Hematopoietic multipotent progenitor cell (in vitro differentiated cells): Measurements from ENCODE around the gene OSBPL1A. TPM values are rescaled to one million over a fixed set of nuclear protein-coding genes. Genes with fewer than 3 reads are reported as not detected.
A peak's percentile ranks its signal among the peaks of the same experiment; 100 is the strongest.

Source experiments
- DNase-seq, 3 donors: peaks; one replicate each; pipeline ENCODE4 v3.0.0-alpha.2; 2011 to 2015; ENCODE audit warnings: low read depth in 2 of 3, low spot score in 2 of 3
- small RNA-seq: library from RNA; depleted of rRNA; stranded (forward); fragments of <200 nt; gene quantifications from one replicate; pipeline ENCODE3, GENCODE V24; 2012
- total RNA-seq: library from RNA; depleted of rRNA; stranded (reverse); fragments of >200 nt; gene quantifications from one replicate; pipeline ENCODE4 v1.2.3, GENCODE V29; 2012

OSBPL1A gene
- total RNA-seq, 1 donor: 14.8 TPM

DNA sequence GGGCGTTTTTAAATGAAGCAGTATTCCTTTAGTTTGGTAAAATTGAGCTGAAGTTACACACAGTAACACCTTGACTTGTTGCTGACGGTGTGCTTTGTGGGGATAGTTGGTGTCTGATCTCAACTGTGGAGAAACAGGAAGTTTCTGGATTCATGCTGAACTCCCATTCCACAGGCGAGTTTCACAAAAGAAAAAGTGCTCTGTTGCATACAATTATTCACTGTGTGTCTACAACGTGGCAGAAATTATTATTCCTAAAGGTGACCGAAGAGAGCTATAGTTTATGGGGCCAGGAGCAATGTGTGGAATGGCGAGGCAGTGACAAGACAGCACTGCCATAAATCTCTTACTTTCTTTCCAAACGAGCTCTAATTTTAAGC is 259.2 kb downstream of the OSBPL1A start:
- peak in 1 of 3 donors; percentile 9 for DNase-seq

DNA sequence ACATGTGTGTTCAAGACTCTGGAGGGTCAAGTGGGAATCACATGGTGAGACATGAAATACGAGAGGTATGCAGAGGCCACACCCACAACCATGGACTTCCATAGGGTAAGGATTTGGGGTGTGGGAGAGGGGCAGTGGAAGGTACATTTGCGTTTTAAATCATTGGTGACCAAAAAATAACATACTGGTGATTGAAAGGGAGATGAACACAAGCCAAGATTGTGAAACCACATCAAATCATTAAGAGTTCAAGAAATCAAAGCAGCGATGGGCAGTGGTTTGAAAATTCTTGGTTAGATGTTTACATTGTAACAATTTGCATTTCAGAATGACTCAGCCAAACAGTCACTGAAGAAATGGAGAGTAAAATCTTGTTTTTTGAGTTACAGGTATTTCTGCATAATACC is 260.7 kb downstream of the OSBPL1A start:
- no peak for DNase-seq

DNA sequence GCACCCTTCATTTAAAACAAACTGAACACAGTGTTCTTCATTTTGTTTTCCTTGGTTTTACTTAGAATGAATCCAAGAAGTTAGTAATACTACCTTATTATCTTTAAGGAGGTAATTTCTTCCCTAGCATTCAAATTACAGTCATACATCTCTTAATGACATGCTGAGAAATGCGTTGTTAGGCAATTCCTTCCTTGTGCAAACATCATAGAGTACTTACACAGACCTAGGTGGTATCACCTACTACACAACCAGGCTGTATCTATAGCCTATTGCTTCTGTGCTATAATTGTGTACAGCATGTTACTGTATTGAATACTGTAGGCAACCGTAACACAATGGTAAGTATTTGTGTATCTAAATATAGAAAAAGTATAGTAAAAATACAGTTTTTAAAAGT is 267.1 kb downstream of the OSBPL1A start:
- DNase-seq: no peak

DNA sequence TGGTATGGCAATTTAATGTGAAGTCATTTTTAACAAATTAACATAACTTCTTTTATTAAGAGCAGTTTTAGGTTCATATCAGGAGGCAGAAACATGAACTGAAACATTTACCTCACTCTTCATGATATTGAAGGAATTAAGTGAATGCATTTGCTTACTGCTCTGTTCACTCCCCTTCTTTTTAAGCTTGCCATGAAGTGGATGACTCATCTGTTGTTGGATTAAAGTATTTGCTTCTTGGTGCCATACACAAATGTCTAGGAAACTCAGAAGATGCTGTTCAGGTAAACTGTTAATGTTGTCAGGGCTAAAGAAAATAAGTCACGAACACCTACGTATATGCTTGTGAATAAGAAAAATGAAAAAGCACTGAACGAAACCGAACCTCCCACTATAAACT is 268.9 kb downstream of the OSBPL1A start:
- no peak for DNase-seq

DNA sequence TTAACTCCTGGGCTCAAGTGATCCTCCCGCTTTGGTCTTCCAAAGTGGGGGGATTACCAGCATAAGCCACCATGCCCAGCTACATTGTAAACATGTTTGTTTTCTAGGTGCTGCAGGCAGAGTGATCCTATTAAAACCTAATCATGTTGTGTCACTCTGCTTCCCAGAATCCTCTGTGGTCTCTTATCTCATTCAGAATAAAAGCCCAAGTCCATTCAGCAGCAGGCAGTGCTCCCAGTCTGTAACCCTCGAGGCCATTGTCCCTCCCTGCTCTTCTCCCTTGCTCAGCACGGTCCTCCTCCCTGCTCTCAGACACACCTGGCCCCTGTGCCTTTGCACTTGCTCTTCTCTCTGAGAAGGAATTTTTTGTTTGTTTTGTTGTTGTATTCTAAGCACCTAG is 269.9 kb downstream of the OSBPL1A start:
- no peak for DNase-seq

DNA sequence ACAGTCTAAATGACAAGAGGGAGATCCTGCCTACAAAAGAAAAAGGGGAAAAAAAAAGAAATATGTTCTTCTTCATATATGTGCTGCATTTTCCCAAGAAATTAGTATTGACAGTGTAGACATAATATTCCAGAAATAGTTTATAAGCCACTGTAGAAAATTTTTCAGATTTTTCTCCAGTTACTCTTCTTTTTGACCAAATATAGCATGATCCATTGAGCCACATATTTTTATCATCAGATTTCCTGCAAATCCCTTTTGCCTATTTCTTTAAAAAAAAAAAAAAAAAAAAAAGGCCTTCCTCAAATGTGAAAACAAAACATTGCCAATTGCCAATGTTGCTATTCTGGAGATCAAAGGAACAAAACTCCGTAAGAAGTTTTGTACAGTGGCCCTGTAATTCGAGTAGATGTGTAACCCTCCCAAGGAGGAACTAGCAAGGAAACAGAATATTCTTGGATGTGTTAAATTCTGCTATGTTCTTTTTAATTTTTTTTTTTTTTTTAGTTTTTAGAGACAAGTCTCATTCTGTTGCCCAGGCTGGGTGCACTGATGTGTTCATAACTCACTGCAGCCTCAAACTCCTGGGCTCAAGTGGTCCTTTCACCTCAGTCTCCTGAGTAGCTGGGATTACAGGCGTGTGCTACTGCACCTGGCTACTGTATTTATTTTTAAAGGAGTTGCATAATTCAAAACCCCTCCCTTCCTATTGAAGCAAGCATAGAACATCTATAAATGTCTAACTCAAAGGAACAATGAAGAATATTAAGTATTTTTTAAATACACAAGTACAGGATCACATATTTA is 271.3 kb downstream of the OSBPL1A start:
- no peak for DNase-seq

DNA sequence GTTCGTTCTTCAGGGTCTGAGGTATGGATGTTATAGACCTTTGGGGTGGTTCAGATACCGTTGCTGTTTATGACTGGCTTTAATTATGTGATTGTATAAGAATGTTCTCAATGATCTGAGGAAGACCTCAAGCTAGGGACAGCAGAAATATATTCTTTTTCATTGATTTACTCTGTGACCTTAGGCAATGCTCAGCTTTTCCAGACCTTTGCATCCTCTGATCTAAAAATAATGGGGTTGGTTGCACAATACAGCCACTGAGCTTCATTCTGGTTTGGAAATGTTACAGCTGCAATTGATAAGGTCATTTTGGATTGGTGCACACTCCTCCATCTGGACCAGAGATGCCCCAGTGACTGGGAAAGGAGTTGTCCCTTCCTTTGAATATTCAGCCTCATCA is 276.0 kb downstream of the OSBPL1A start:
- no peak for DNase-seq

DNA sequence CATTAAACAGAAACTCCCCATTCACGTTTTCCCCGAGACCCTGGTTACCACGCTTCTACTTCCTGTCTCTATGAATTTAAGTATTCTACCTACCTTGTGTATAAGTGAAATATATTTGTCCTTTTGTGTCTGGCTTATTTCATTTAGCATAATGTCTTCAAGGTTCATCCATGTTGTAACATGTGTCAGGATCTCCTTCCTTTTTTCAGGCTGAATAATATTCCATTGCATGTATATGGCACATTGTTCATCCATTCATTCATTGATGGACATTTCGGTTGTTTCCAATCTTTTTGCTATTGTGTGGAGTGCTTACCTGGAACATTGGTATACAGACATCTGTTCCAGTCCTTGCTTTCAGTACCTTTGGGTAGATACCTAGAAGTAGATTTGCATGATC is 276.9 kb downstream of the OSBPL1A start:
- no peak for DNase-seq

DNA sequence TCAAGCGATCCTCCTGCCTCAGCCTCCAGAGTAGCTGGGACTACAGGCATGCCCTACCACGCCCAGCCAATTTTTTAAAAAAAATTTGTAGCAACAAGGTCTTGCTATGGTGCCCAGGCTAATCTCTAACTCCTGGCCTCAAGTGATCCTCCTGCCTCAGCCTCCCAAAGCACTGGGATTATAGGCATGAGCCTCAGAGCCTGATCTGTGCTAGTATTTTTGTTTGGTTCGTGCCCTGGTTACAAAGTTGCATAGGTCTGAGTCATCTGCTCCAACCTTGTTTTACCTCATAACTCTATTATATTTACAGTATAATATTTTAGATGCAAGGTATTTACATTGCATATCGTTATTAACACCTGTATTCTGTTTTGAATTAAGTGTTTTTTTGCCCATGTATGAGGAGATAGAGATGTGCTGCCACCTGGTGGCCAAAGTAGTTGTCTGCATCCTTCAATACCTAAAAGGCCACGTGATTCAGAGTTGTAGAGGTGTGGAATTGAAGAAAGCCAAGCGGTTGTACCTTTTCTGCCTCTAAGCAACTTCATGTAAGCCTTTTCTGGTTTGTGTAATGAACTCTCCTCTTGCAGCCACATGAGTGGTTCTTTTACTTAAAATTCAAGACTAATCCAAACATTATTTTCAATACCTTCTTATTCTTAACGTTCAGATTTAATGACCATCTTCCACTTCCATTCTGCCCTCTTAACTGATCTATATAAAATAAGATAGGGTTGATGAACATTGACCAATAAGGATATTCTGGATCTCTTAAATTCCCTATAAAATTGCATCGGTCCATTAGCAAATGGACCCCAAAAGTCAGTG is 278.7 kb downstream of the OSBPL1A start:
- DNase-seq: peak; percentile 68 to 89 (median 73)

DNA sequence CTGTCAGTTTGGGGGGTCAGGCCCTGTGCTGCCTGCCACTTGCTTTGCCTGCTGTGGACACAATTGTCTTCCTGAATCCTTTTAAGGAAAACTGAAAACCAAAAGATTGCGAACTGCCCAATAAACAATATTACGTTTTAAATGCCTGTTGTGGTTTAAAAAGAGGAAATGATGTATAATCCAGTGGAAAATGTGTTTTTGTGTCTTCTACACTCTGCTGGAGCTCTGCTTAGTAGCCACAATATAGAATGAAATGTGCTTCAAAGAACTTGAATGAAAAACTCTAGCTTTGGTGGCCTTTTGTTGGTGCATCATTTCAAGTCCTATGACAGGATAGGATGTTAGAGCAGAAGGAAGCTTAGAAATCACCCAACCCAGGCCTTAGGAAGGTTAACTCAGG is 282.0 kb downstream of the OSBPL1A start:
- peak in 2 of 3 donors; percentile 3 to 45 for DNase-seq

DNA sequence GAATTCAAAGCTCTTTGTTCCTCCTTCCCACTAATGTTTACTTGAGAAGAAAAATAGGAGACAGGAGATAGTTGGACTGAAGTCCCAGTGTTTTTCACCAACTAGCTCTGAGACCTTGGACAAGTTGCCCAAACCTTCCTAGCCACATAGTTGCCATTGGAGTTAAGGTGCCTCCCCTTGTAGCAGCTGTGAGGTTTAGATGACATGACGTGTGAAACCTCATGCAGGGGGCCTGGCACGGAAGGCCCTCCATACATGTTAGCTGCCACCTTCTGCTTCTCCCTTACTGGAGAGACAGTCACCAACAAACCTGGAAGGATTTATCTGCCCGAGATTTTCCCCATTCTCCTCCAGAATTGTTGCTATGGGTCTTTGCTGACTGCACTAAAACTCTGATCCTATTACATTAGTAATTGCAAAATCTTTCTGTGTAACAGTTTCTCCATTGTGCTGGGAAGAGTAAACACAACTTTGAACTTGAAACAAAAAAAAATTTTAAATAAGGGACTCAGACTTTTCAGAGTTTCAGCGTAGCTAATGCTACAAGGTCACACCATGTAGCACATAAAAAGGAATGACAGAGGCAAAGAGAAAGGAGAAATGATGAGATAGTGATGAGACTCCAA is 282.6 kb downstream of the OSBPL1A start:
- no peak for DNase-seq

DNA sequence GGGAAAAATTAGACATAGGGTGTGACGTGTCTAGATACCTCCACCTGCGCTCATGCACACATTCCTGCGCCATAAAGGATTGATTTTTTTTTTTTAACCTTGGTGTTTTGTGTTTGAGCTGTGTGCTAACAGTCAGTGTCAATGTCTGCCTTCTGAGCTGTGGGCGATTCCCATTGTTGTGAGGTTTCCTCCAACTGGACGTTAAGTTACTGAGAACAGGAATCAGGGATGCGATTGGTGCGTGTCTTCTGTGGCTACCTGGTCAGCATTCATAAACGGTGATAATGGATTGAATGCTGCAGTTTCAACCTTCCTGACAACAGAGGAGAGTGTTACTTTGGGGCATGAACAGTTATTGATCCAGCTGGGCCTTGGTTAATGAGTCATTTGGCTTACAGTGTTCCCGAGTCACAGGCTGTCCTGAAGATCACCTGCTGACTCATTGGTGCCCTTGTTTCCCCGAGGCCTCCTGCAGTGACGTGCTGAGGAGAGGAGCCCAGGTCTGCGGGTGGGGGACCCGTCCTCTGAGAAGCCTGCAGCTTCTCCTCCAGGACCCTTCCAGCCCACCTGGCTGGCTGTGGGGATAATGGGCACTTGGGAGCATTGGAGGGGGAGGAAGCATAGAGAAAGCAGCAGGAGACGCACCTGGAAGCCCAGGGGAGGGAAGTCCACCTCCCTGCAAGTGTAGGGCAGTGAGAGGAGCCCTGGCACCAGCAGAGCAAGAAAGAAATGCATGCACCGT is 284.6 kb downstream of the OSBPL1A start:
- no peak for DNase-seq

DNA sequence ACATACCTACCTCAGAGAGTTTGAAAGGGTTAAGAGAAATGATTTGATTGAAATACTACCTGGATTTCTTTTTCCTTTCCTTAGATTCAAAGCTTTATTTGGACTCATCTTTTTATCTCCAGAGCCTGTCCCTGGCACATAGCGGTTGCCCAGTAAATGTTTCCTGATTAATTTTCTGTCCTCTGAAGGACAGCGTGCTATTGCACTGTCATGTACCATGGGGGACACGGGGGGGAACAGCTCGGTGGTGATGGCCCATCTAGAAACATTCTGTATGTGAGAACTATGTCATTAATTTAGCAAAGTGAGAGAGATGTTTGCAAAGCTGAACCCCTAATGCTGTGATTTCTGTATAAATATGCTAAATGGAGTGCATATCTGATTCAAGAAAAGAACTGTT is 285.2 kb downstream of the OSBPL1A start:
- DNase-seq: no peak

Small RNA genes within 50 kb of the gene (small RNA-seq; reads per million reads assigned to genes)
- gene MIR320C2 (0.20 reads per million), gene RF00017 (not detected), gene RF00019 (not detected), gene RNA5SP452 (not detected), gene RNU5A-6P (not detected), gene RNU6-435P (not detected)

Other genes with a start within 250 kb of the OSBPL1A start
- 13.5 TPM for gene IMPACT, start 28.8 kb upstream of the OSBPL1A start, total RNA-seq
- gene HRH4, start 62.8 kb upstream of the OSBPL1A start, total RNA-seq: 0.54 TPM